ENCODE results near the gene KRT10.

GRCh38 chr17:40864661-40865390, 42.4 kb upstream of the KRT10 start:
- TF ChIP-seq SRF (IDR thresholded peaks at IDR 0.05; ENCODE audit: low read depth) (no peak), CTCF (IDR thresholded peaks at IDR 0.05 in 2 of 3, conservative IDR thresholded peaks at IDR 0.05 in 1 of 3; ENCODE audit: borderline replicate concordance in 1 of 3, insufficient read depth in 1 of 3, low read depth in 2 of 3, low read length in 2 of 3) (no peak), YY1 (IDR thresholded peaks at IDR 0.05; ENCODE audit: extremely low read depth, insufficient replicate concordance, low read depth, low read length) (no peak)
